ENCODE results near the gene ORAI1.

DNA sequence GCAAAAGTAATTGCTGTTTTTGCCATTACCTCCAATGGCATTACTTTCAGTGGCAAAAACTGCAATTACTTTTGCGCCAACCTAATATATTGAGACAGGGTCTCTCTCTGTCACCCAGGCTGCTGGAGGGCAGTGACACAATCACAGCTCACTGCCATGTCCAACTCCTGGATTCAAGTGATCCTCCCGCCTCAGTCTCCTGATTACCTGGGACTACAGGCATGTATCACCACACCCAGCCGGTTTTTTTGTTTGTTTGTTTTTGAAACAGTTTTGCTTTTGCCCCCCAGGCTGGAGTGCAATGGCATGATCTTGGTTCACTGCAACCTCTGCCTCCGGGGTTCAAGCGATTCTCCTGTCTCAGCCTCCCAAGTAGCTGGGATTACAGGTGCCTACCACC, 29.8 kb upstream of the ORAI1 start:
- TF ChIP-seq, protein P1, sequence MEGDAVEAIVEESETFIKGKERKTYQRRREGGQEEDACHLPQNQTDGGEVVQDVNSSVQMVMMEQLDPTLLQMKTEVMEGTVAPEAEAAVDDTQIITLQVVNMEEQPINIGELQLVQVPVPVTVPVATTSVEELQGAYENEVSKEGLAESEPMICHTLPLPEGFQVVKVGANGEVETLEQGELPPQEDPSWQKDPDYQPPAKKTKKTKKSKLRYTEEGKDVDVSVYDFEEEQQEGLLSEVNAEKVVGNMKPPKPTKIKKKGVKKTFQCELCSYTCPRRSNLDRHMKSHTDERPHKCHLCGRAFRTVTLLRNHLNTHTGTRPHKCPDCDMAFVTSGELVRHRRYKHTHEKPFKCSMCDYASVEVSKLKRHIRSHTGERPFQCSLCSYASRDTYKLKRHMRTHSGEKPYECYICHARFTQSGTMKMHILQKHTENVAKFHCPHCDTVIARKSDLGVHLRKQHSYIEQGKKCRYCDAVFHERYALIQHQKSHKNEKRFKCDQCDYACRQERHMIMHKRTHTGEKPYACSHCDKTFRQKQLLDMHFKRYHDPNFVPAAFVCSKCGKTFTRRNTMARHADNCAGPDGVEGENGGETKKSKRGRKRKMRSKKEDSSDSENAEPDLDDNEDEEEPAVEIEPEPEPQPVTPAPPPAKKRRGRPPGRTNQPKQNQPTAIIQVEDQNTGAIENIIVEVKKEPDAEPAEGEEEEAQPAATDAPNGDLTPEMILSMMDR (IDR thresholded peaks at IDR 0.05): no peak
- no peak for TF ChIP-seq POLR2A (IDR thresholded peaks at IDR 0.05)
- no peak for TF ChIP-seq POLR2AphosphoS5 (IDR thresholded peaks at IDR 0.05)
